Superior temporal gyrus (tissue), 1 donor: ENCODE data around the gene MUC5B.
"Not testable (repeated sequence)": the region's sequence is repeated elsewhere in the genome, so short reads cannot be mapped to it uniquely, and the experiment has no call there.

Experiments used
- DNase-seq: peaks from one replicate; pipeline ENCODE4 v3.0.0-alpha.2; 2016; ENCODE audit errors: extremely low spot score

Gene MUC5B

GRCh38 chr11:1232883-1233321 lies 10.0 kb downstream of the MUC5B start:
- DNase-seq = no peak

GRCh38 chr11:1233351-1234053 lies 10.6 kb downstream of the MUC5B start:
- DNase-seq = no peak

DNA sequence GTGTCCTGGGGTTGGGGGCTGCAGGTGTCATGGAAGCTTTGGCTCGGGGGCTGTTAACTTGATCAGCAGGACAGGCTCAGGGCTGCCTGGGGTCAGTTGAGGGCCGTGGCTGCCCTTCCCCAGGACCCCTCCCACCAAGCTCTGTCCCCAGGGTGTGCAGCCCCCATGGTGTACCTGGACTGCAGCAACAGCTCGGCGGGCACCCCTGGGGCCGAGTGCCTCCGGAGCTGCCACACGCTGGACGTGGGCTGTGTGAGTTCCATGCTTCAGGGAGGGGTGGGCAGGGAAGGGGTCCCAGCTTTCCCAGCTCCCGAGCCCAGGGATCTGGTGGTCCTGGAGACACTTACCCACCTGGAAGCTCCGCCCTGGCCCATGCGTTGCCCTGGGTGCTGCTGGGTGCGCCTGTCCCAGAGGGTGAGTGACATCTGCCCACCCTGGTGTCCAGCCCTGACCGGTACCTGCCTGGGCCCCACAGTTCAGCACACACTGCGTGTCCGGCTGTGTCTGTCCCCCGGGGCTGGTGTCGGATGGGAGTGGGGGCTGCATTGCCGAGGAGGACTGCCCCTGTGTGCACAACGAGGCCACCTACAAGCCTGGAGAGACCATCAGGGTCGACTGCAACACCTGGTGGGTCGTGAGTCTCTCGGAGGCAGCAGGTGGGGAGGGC lies 11.3 kb downstream of the MUC5B start:
- no peak for DNase-seq

- DNase-seq = no peak
These were observed 12.0 kb downstream of the MUC5B start for GRCh38 chr11:1234771-1235305.

GRCh38 chr11:1235306-1235900 lies 12.5 kb downstream of the MUC5B start:
- no peak for DNase-seq

DNA sequence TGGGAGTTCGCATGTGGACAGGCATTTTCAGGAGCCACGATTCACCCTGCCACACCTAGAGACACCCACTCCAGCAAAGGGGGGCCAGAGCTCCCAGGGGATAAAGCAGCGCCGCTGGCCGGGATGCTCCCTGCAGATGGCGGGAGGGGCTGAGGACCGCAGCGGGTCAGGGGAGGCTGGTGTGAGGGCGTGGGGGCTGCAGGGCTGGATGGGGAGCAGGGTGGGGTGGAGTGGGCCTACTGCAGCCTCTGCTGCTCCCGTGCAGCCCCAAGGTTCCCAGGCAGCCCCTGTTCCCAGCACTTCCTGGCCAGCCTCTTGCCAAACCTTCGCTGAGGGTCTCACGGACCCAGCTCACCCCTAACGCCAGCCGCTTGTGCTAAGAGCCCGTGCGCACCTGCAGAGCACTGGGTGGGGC lies 13.0 kb downstream of the MUC5B start:
- DNase-seq = no peak

GRCh38 chr11:1236316-1237127 lies 13.7 kb downstream of the MUC5B start:
- no peak for DNase-seq

GRCh38 chr11:1237128-1237580 lies 14.3 kb downstream of the MUC5B start:
- DNase-seq = no peak

- DNase-seq = no peak
These were observed 15.0 kb downstream of the MUC5B start for GRCh38 chr11:1237851-1238250.

- DNase-seq = no peak
These were observed 16.1 kb downstream of the MUC5B start for GRCh38 chr11:1238767-1239595.

GRCh38 chr11:1239596-1240205 lies 16.8 kb downstream of the MUC5B start:
- DNase-seq = no peak

DNA sequence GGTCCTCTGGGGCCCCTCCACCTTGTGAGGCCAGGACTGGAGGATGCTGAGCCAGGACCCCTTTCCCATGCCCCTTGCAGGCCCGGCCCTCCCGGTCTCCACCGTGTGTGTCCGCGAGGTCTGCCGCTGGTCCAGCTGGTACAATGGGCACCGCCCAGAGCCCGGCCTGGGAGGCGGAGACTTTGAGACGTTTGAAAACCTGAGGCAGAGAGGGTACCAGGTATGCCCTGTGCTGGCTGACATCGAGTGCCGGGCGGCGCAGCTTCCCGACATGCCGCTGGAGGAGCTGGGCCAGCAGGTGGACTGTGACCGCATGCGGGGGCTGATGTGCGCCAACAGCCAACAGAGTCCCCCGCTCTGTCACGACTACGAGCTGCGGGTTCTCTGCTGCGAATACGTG lies 17.9 kb downstream of the MUC5B start:
- DNase-seq = no peak

GRCh38 chr11:1241706-1242105 lies 18.8 kb downstream of the MUC5B start:
- DNase-seq = no peak

GRCh38 chr11:1242289-1242688 lies 19.4 kb downstream of the MUC5B start:
- no peak for DNase-seq

DNA sequence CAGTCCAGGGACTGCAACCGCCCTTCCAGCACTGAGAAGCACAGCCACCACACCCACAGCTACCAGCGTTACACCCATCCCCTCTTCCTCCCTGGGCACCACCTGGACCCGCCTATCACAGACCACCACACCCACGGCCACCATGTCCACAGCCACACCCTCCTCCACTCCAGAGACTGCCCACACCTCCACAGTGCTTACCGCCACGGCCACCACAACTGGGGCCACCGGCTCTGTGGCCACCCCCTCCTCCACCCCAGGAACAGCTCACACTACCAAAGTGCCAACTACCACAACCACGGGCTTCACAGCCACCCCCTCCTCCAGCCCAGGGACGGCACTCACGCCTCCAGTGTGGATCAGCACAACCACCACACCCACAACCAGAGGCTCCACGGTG lies 19.9 kb downstream of the MUC5B start:
- not testable (repeated sequence) for DNase-seq

GRCh38 chr11:1243521-1243920 lies 20.7 kb downstream of the MUC5B start:
- not testable (repeated sequence) for DNase-seq

DNA sequence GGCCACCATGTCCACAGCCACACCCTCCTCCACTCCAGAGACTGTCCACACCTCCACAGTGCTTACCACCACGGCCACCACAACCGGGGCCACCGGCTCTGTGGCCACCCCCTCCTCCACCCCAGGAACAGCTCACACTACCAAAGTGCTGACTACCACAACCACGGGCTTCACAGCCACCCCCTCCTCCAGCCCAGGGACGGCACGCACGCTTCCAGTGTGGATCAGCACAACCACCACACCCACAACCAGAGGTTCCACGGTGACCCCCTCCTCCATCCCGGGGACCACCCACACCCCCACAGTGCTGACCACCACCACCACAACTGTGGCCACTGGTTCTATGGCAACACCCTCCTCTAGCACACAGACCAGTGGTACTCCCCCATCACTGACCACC lies 21.7 kb downstream of the MUC5B start:
- DNase-seq = not testable (repeated sequence)

DNA sequence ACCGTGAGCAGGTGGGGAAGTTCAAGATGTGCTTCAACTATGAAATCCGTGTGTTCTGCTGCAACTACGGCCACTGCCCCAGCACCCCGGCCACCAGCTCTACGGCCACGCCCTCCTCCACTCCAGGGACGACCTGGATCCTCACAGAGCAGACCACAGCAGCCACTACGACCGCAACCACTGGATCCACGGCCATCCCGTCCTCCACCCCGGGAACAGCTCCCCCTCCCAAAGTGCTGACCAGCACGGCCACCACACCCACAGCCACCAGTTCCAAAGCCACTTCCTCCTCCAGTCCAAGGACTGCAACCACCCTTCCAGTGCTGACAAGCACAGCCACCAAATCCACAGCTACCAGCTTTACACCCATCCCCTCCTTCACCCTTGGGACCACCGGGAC lies 22.9 kb downstream of the MUC5B start:
- DNase-seq = not testable (repeated sequence)

DNA sequence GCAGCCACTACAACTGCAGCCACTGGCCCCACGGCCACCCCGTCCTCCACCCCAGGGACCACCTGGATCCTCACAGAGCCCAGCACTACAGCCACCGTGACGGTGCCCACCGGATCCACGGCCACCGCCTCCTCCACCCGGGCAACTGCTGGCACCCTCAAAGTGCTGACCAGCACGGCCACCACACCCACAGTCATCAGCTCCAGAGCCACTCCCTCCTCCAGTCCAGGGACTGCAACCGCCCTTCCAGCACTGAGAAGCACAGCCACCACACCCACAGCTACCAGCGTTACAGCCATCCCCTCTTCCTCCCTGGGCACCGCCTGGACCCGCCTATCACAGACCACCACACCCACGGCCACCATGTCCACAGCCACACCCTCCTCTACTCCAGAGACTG lies 23.4 kb downstream of the MUC5B start:
- not testable (repeated sequence) for DNase-seq

DNA sequence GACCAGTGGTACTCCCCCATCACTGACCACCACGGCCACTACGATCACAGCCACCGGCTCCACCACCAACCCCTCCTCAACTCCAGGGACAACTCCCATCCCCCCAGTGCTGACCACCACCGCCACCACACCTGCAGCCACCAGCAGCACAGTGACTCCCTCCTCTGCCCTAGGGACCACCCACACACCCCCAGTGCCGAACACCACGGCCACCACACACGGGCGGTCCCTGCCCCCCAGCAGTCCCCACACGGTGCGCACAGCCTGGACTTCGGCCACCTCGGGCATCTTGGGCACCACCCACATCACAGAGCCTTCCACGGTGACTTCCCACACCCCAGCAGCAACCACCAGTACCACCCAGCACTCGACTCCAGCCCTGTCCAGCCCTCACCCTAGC lies 24.2 kb downstream of the MUC5B start:
- DNase-seq = not testable (repeated sequence)
